PC-9 (cell line): ENCODE results near the gene NFKBIA. TPM values are rescaled to one million over a fixed set of nuclear protein-coding genes. Genes with fewer than 3 reads are reported as not detected.
A peak's percentile ranks its signal among the peaks of the same experiment; 100 is the strongest.
"Not testable (repeated sequence)": the region's sequence is repeated elsewhere in the genome, so short reads cannot be mapped to it uniquely, and the experiment has no call there.

Source experiments
- BruUV-seq: library from RNA; stranded (reverse); fragments of 400-500 nt; replicated peaks from 2 replicates; lab custom pipeline; 2021; lab: Mats Ljungman, UMichigan
- CTCF ChIA-PET: fragments of 300-600 bp; sonication (Branson Sonifier 250); formaldehyde crosslinking; loops from one replicate; lab custom pipeline; 2022; ENCODE audit warnings: antibody characterized with exemption; lab: Charles Lee
- POLR2A ChIA-PET: fragments of 300-600 bp; sonication (Branson Sonifier 250); formaldehyde crosslinking; loops from one replicate; lab custom pipeline; 2022; ENCODE audit warnings: antibody characterized with exemption; ENCODE audit not compliant: unreplicated experiment; lab: Charles Lee
- DNase-seq, 2 experiments: peaks; one replicate each; pipeline versions ENCODE4 v3.0.0 to v3.0.0-alpha.2; 2015 to 2022; ENCODE audit warnings: mixed read lengths in 1 of 2
- H2AFZ ChIP-seq: fragments of 200-600 bp; sonication (generic); 2 replicates; pipeline ENCODE4 v1.8.1; 2017; ENCODE audit warnings: antibody characterized with exemption
- H3F3A ChIP-seq: fragments of 200-600 bp; sonication (generic); 2 replicates; pipeline ENCODE4 v1.8.1; 2017; ENCODE audit warnings: antibody characterized with exemption, mild to moderate bottlenecking, low read depth; ENCODE audit not compliant: insufficient read depth
- H3K27ac ChIP-seq: fragments of 200-600 bp; sonication (generic); 2 replicates; pipeline ENCODE4 v1.6.1; 2016; ENCODE audit warnings: mixed run types
- H3K27me3 ChIP-seq: fragments of 200-600 bp; sonication (generic); 2 replicates; pipeline ENCODE4 v1.6.1; 2016; ENCODE audit warnings: low read depth, mixed run types; ENCODE audit not compliant: insufficient read depth
- H3K36me3 ChIP-seq: fragments of 200-600 bp; sonication (generic); 2 replicates; pipeline ENCODE4 v1.6.1; 2016; ENCODE audit warnings: low read depth, mixed run types
- H3K4me1 ChIP-seq: fragments of 200-600 bp; sonication (generic); replicated peaks from 2 replicates; pipeline ENCODE4 v1.6.1; 2016; ENCODE audit warnings: mixed run types; ENCODE audit not compliant: insufficient read depth
- H3K4me2 ChIP-seq: fragments of 200-600 bp; sonication (generic); 2 replicates; pipeline ENCODE4 v1.6.1; 2017; ENCODE audit warnings: mixed run types
- H3K4me3 ChIP-seq: fragments of 200-600 bp; sonication (generic); 2 replicates; pipeline ENCODE4 v1.6.1; 2016; ENCODE audit warnings: mixed run types
- H3K79me2 ChIP-seq: fragments of 200-600 bp; sonication (generic); 2 replicates; pipeline ENCODE4 v1.6.1; 2017; ENCODE audit warnings: low read depth, mixed run types
- H3K9me2 ChIP-seq: fragments of 200-600 bp; sonication (generic); 2 replicates; pipeline ENCODE4 v1.8.1; 2017; ENCODE audit warnings: mild to moderate bottlenecking; ENCODE audit not compliant: insufficient read depth
- H3K9me3 ChIP-seq: fragments of 200-600 bp; sonication (generic); 2 replicates; pipeline ENCODE4 v1.8.1; 2016; ENCODE audit warnings: low read depth; ENCODE audit not compliant: insufficient read depth
- H4K20me1 ChIP-seq: fragments of 200-600 bp; sonication (generic); 2 replicates; pipeline ENCODE4 v1.8.1; 2017; ENCODE audit not compliant: insufficient read depth
- CTCF ChIP-seq: fragments of 200-600 bp; sonication (generic); conservative IDR thresholded peaks from 2 replicates; pipeline ENCODE4 v1.6.1; 2017; ENCODE audit warnings: mixed run types, antibody characterized with exemption, mild to moderate bottlenecking, moderate library complexity
- EZH2 ChIP-seq: fragments of 200-600 bp; sonication (generic); IDR thresholded peaks from 2 replicates; pipeline ENCODE4 v1.8.0; 2017; ENCODE audit warnings: antibody characterized with exemption, low read depth
- intact Hi-C: fragments of 100-400 bp; cut with micrococcal nuclease; formaldehyde crosslinking; loops from one replicate; pipeline ENCODE4 v1.10.0; 2022; ENCODE audit not compliant: unreplicated experiment
- total RNA-seq: library from RNA; stranded (reverse); gene quantifications from 2 replicates; pipeline ENCODE4 v1.2.3, GENCODE V29; 2021

The NFKBIA gene
- total RNA-seq, 1 experiment from 2014 or later, result 34.8 TPM

DNA sequence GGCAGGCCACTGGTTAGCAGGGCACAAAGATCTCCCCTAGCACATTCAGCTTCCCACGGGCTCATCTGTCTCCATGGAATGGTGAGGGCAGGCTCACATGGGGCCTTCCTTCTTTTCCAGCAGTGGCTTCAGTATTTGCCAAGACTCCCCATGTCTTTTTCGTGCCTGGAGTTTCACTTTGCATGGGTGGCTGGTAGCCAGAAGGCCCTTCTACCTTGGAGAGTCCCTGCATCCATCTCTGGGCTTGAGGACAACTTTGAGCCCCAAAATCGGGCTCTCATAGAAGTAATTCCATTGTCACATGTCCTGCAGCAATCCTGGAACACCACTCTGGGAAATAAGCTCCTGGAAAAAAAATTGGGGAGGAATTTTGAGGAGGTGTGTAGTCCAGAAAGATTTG, 42.1 kb downstream of the NFKBIA start:
- no peaks in the 10 kb centered on the region for H3K79me2 ChIP-seq
- CTCF ChIA-PET, result no interaction called here

GRCh38 chr14:35361141-35361480, 43.4 kb downstream of the NFKBIA start:
- H3K4me1 ChIP-seq, result peaks cover 29% of the 10 kb centered on the region
- H3K27me3 ChIP-seq, result no peaks in the 10 kb centered on the region
- no peaks in the 10 kb centered on the region for H4K20me1 ChIP-seq
- intact Hi-C loops, result no loop called here
- no TSS peak for BruUV-seq
- POLR2A ChIA-PET, result no interaction called here
- H3K9me2 ChIP-seq, result no peaks in the 10 kb centered on the region
- TF ChIP-seq CTCF, result no peak
- TF ChIP-seq EZH2, result no peak
- H2AFZ ChIP-seq, result no peak overlapping the region
- H3K36me3 ChIP-seq, result no peaks in the 10 kb centered on the region
- DNase-seq, result no peak
- H3K9me3 ChIP-seq, result no peaks in the 10 kb centered on the region
- H3K4me2 ChIP-seq, result no peak overlapping the region
- no peak overlapping the region for H3K4me3 ChIP-seq
- peaks cover 15% of the 10 kb centered on the region; the same call in 1 of the 2 replicates for H3F3A ChIP-seq
- CTCF ChIA-PET, result no interaction called here
- no peak overlapping the region for H3K27ac ChIP-seq
- H3K79me2 ChIP-seq, result no peaks in the 10 kb centered on the region

More for the DNA sequence above, 42.1 kb downstream of the NFKBIA start:
- intact Hi-C loops, result no loop called here
- H3K9me3 ChIP-seq, result no peaks in the 10 kb centered on the region
- TF ChIP-seq EZH2, result no peak
- POLR2A ChIA-PET, result interaction anchor here (0.7 kb wide), 1 partner anchor 21 kb away, joined by 7 read pairs; no protein-coding TSS in a partner anchor
- no peak overlapping the region for H3K27ac ChIP-seq
- H3K27me3 ChIP-seq, result no peaks in the 10 kb centered on the region
- no peaks in the 10 kb centered on the region for H4K20me1 ChIP-seq
- peaks cover 17% of the 10 kb centered on the region for H3K4me1 ChIP-seq
- no peak for DNase-seq
- H3K4me3 ChIP-seq, result no peak overlapping the region
- no peaks in the 10 kb centered on the region for H3K36me3 ChIP-seq
- no peak overlapping the region for H2AFZ ChIP-seq
- no peaks in the 10 kb centered on the region for H3K9me2 ChIP-seq
- no peak overlapping the region for H3K4me2 ChIP-seq
- peaks cover 7% of the 10 kb centered on the region; the same call in 1 of the 2 replicates for H3F3A ChIP-seq
- no TSS peak for BruUV-seq

DNA sequence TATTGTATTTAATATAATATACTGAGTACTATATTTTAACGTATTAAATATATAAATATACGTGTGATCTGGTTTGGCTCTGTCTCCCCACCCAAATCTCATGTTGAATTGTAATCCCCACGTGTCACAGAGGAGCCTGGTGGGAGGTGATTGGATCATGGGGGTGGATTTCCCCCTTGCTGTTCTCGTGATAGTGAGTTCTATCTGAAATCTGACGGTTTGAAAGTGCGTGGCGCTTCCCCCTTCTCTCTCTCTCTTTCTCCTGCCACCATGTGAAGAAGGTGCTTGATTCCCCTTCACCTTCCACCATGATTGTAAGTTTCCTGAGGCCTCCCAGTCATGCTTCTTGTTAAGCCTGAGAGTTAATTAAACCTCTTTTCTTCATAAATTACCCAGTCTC, 44.9 kb downstream of the NFKBIA start:
- POLR2A ChIA-PET, H3K9me3 ChIP-seq, DNase-seq, H4K20me1 ChIP-seq, H3K4me2 ChIP-seq, H3K79me2 ChIP-seq, H3K4me3 ChIP-seq, BruUV-seq, CTCF ChIA-PET, H3K36me3 ChIP-seq, H2AFZ ChIP-seq, H3K9me2 ChIP-seq, intact Hi-C loops, H3K27me3 ChIP-seq, H3K27ac ChIP-seq: not testable (repeated sequence)
- peaks cover 31% of the 10 kb centered on the region for H3K4me1 ChIP-seq
- H3F3A ChIP-seq, result peaks cover 19% of the 10 kb centered on the region

- ChIA-PET POLR2A (interaction anchor here (0.5 to 0.6 kb wide), 3 partner anchors 18 to 117 kb away, joined by 3 to 8 read pairs (median 7); no protein-coding TSS in a partner anchor), CTCF (interaction anchor here (0.6 kb wide), 1 partner anchor 859 kb away, joined by 3 read pairs; no protein-coding TSS in a partner anchor)
These were observed 48.3 kb downstream of the NFKBIA start for GRCh38 chr14:35355981-35356841.

DNA sequence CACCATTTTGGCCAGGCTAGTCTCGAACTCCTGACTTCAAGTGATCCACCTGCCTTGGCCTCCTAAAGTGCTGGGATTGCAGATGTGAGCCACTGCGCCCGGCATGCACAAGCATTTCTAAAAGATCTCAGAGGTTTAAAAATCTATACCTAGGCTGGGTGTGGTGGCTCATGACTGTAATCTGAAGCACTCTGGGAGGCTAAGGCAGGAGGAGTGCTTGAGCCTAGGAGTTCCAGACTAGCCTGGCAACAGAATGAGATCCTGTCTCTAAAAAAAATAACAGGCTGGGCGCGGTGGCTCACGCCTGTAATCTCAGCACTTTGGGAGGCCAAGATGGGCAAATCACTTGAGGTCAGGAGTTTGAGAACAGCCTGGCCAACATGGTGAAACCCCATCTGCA, 49.3 kb downstream of the NFKBIA start:
- Histone ChIP-seq H3K27ac (peak overlapping the region; percentile 86), H3F3A (peaks cover 27% of the 10 kb centered on the region), H3K4me1 (peaks cover 51% of the 10 kb centered on the region), H3K4me2 (peak overlapping the region; percentile 73; the same call in 1 of the 2 replicates)
- POLR2A ChIA-PET, CTCF ChIA-PET, H2AFZ ChIP-seq, H3K27me3 ChIP-seq, H3K79me2 ChIP-seq, H3K4me3 ChIP-seq, intact Hi-C loops, H3K36me3 ChIP-seq, H3K9me3 ChIP-seq, BruUV-seq, H3K9me2 ChIP-seq, H4K20me1 ChIP-seq, DNase-seq: not testable (repeated sequence)

More at GRCh38 chr14:35355981-35356841, 48.3 kb downstream of the NFKBIA start:
- intact Hi-C loops, result loop anchor here (1.0 kb wide), 2 partner anchors 20 to 48 kb away; partner anchors contain the start of gene NFKBIA
- Histone ChIP-seq H2AFZ (no peak overlapping the region), H3K4me3 (peak overlapping the region; percentile 30; the same call in 1 of the 2 replicates), H3K4me1 (peaks cover 51% of the 10 kb centered on the region), H3K9me2 (no peaks in the 10 kb centered on the region), H3K9me3 (no peaks in the 10 kb centered on the region), H3K27me3 (no peaks in the 10 kb centered on the region), H3K79me2 (no peaks in the 10 kb centered on the region), H3K4me2 (peak overlapping the region; percentile 73), H3K27ac (peak overlapping the region; percentile 86), H4K20me1 (no peaks in the 10 kb centered on the region), H3K36me3 (no peaks in the 10 kb centered on the region), H3F3A (peaks cover 27% of the 10 kb centered on the region)
- DNase-seq, result peak; percentile 76 to 89
- TF ChIP-seq EZH2, result no peak
- no peak for TF ChIP-seq CTCF
- BruUV-seq, result no TSS peak
